Endothelial cell of umbilical vein (primary cell): ENCODE measurements around the gene KHSRP. TPM values are rescaled to one million over a fixed set of nuclear protein-coding genes. Genes with fewer than 3 reads are reported as not detected.

Experiments used
- BruUV-seq: library from RNA; stranded (reverse); fragments of 400-500 nt; replicated peaks from 2 replicates; lab custom pipeline; 2021; lab: Mats Ljungman, UMichigan
- CTCF ChIA-PET: fragments of 300-600, 350-600 bp; sonication (Branson Sonifier 250); formaldehyde crosslinking; loops from one replicate; lab custom pipeline; 2021; ENCODE audit warnings: antibody characterized with exemption, inconsistent platforms; lab: Charles Lee
- POLR2A ChIA-PET: fragments of 300-600, 350-600 bp; sonication (Branson Sonifier 250); formaldehyde crosslinking; loops from one replicate; lab custom pipeline; 2021; ENCODE audit warnings: antibody characterized with exemption, inconsistent platforms; lab: Charles Lee
- DNase-seq: peaks from one replicate; pipeline ENCODE4 v3.0.0-alpha.2; 2011; ENCODE audit warnings: low read depth, low spot score
- FAIRE-seq: peaks from 2 replicates; lab custom pipeline; 2011; peaks lifted over from hg19 to GRCh38; lab: Jason Lieb, UNC
- H2AFZ ChIP-seq: 2 replicates; pipeline ENCODE4 v1.6.0; 2012; ENCODE audit warnings: low read depth, low read length, control low read depth, inconsistent platforms
- H3K27ac ChIP-seq: 2 replicates; pipeline ENCODE4 v1.5.1; 2011; ENCODE audit warnings: low read depth, mild to moderate bottlenecking, control low read depth, low read length, moderate library complexity; ENCODE audit not compliant: insufficient read depth
- H3K27me3 ChIP-seq, 2 experiments: 2 replicates each; pipeline versions ENCODE4 v1.6.0 to v1.6.1; 2011; ENCODE audit warnings: low read length in 2 of 2, mixed read lengths in 1 of 2; ENCODE audit not compliant: control insufficient read depth in 2 of 2, insufficient read depth in 2 of 2
- H3K36me3 ChIP-seq, 2 experiments: 2 replicates in 1 of 2; 3 replicates in 1 of 2; pipeline ENCODE4 v1.5.1; 2011; ENCODE audit warnings: low read length in 2 of 2, mild to moderate bottlenecking in 1 of 2, moderate library complexity in 1 of 2; ENCODE audit not compliant: control insufficient read depth in 2 of 2, insufficient read depth in 2 of 2; ENCODE audit errors: extremely low read depth in 1 of 2
- H3K4me1 ChIP-seq: 3 replicates; pipeline ENCODE4 v1.5.1; 2011; ENCODE audit warnings: mild to moderate bottlenecking, low read length; ENCODE audit not compliant: control insufficient read depth, insufficient read depth; ENCODE audit errors: extremely low read depth
- H3K4me2 ChIP-seq: 2 replicates; pipeline ENCODE4 v1.6.1; 2011; ENCODE audit warnings: low read length, control low read depth, mixed read lengths; ENCODE audit not compliant: insufficient read depth
- H3K4me3 ChIP-seq, 3 experiments: fragments of 200-600 bp in 1 of 3; sonication (generic), shearing (Covaris generic) in 1 of 3; replicated peaks in 1 of 3; 2 replicates each; pipeline ENCODE4 v1.5.1; 2011 to 2016; ENCODE audit warnings: control low read depth in 3 of 3, low read length in 3 of 3, mild to moderate bottlenecking in 2 of 3, inconsistent platforms in 1 of 3, low read depth in 1 of 3, moderate library complexity in 1 of 3; ENCODE audit not compliant: insufficient read depth in 1 of 3
- H3K79me2 ChIP-seq: 2 replicates; pipeline ENCODE4 v1.6.0; 2012; ENCODE audit warnings: low read length, inconsistent platforms; ENCODE audit not compliant: control insufficient read depth, insufficient read depth
- H3K9ac ChIP-seq: replicated peaks from 2 replicates; pipeline ENCODE3; 2011; ENCODE audit warnings: low read length, control low read depth; ENCODE audit not compliant: insufficient read depth; ENCODE audit errors: extremely low read depth
- H3K9me1 ChIP-seq: replicated peaks from 3 replicates; pipeline ENCODE4 v1.6.0; 2011; ENCODE audit warnings: mild to moderate bottlenecking, low read length; ENCODE audit not compliant: control insufficient read depth, insufficient read depth; ENCODE audit errors: extremely low read depth
- H3K9me3 ChIP-seq: replicated peaks from 2 replicates; pipeline ENCODE4 v1.5.1; 2012; ENCODE audit warnings: low read length, inconsistent platforms; ENCODE audit not compliant: control insufficient read depth, insufficient read depth
- H4K20me1 ChIP-seq: replicated peaks from 2 replicates; pipeline ENCODE3; 2011; ENCODE audit warnings: mild to moderate bottlenecking, low read length; ENCODE audit not compliant: control insufficient read depth, insufficient read depth; ENCODE audit errors: extremely low read depth
- EZH2 ChIP-seq: IDR thresholded peaks from 2 replicates; pipeline ENCODE4 v1.6.1; 2012; ENCODE audit warnings: borderline replicate concordance, low read depth, mild to moderate bottlenecking, moderate library complexity, low read length, inconsistent platforms; ENCODE audit not compliant: severe bottlenecking
- FOS ChIP-seq: IDR thresholded peaks from 2 replicates; pipeline ENCODE4 v1.6.1; 2011; ENCODE audit warnings: mild to moderate bottlenecking, low read length, moderate library complexity, borderline replicate concordance; ENCODE audit not compliant: insufficient read depth
- JUN ChIP-seq: IDR thresholded peaks from 2 replicates; pipeline ENCODE4 v1.6.1; 2011; ENCODE audit warnings: borderline replicate concordance, low read depth; ENCODE audit not compliant: insufficient read length, insufficient read depth
- MAX ChIP-seq: IDR thresholded peaks from 2 replicates; pipeline ENCODE4 v1.6.1; 2011; ENCODE audit not compliant: insufficient read depth, insufficient read length
- MYC ChIP-seq: IDR thresholded peaks from one replicate; pipeline ENCODE4 v1.6.1; 2011; ENCODE audit warnings: mild to moderate bottlenecking, low read depth, low read length
- POLR2AphosphoS5 ChIP-seq: IDR thresholded peaks from 2 replicates; pipeline ENCODE4 v1.6.1; 2012; ENCODE audit warnings: low read depth, mild to moderate bottlenecking, control low read depth, low read length, moderate library complexity; ENCODE audit not compliant: insufficient read depth
- dilution Hi-C: fragments of 300-500 bp; cut with MboI; formaldehyde crosslinking; loops from one replicate; pipeline ENCODE4 v1.15.0; 2019; ENCODE audit warnings: low sequenced_read_pairs; ENCODE audit not compliant: extremely low pct_ligation_motif_present
- intact Hi-C: fragments of 100-400 bp; cut with micrococcal nuclease; formaldehyde crosslinking; loops from one replicate; pipeline ENCODE4 v1.10.0; 2022
- polyA plus RNA-seq, 4 experiments: library from polyadenylated mRNA; depleted of rRNA in 3 of 4; stranded (reverse) in 3 of 4; unstranded in 1 of 4; fragments of >200 nt; gene quantifications; 2 replicates each; pipeline versions ENCODE4 v1.2.1 to v1.2.3, GENCODE V29; 2011 to 2012; ENCODE audit warnings: missing spikeins in 1 of 4
- total RNA-seq: library from RNA; stranded (reverse); gene quantifications from 2 replicates; pipeline ENCODE4 v1.2.3, GENCODE V29; 2021

KHSRP gene
- total and polyA plus RNA-seq, 2 donors (not counting 3 experiments of a cell fraction or from before 2014, with no cell fraction given) = 98.3 to 372 TPM

GRCh38 chr19:6423499-6424194 is 964 bp downstream of the KHSRP start:
- H3K4me3 ChIP-seq = peak overlapping the region; percentile 79 to 94 (median 80)
- peaks cover 3% of the 10 kb centered on the region for H4K20me1 ChIP-seq
- H3K27me3 ChIP-seq = no peaks in the 10 kb centered on the region
- TF ChIP-seq JUN (no peak), FOS (no peak), POLR2AphosphoS5 (no peak), EZH2 (no peak), MYC (no peak), MAX (no peak)
- peak overlapping the region; percentile 6 for H3K27ac ChIP-seq
- no peak overlapping the region for H2AFZ ChIP-seq
- FAIRE-seq = peak; percentile 72
- CTCF ChIA-PET = no interaction called here
- POLR2A ChIA-PET = no interaction called here
- H3K9me1 ChIP-seq = no peaks in the 10 kb centered on the region
- peaks cover 14 to 32% of the 10 kb centered on the region in 2 experiments for H3K36me3 ChIP-seq
- intact Hi-C loops = loop anchor here (5.0 to 10.0 kb wide), 3 partner anchors 259 to 376 kb away; partner anchors contain the start of genes GPR108 and TRIP10
- peak; percentile 57 for DNase-seq
- peaks cover 56% of the 10 kb centered on the region for H3K79me2 ChIP-seq
- BruUV-seq = no TSS peak
- dilution Hi-C loops = no loop called here
- H3K4me1 ChIP-seq = peaks cover 8% of the 10 kb centered on the region
- no peaks in the 10 kb centered on the region for H3K9me3 ChIP-seq
- H3K9ac ChIP-seq = peak overlapping the region; percentile 84
- H3K4me2 ChIP-seq = peak overlapping the region; percentile 87
